SU-DHL-6 (cell line): ENCODE results near the gene LAMB4.

Experiments
- EZH2phosphoT487 ChIP-seq: fragments of 200-600 bp; sonication (generic), shearing (Covaris generic); conservative IDR thresholded peaks from 2 replicates; pipeline ENCODE4 v1.6.1; 2018; ENCODE audit warnings: mild to moderate bottlenecking, antibody characterized with exemption, low read length, moderate library complexity, mixed read lengths
- TF ChIP-seq, protein P1 (sequence below): fragments of 200-600 bp; sonication (generic); IDR thresholded peaks from one replicate; pipeline ENCODE4 v1.5.1; 2017; ENCODE audit warnings: antibody characterized with exemption, mild to moderate bottlenecking, low read length, moderate library complexity; ENCODE audit not compliant: insufficient read depth, poor library complexity, severe bottlenecking

DNA sequence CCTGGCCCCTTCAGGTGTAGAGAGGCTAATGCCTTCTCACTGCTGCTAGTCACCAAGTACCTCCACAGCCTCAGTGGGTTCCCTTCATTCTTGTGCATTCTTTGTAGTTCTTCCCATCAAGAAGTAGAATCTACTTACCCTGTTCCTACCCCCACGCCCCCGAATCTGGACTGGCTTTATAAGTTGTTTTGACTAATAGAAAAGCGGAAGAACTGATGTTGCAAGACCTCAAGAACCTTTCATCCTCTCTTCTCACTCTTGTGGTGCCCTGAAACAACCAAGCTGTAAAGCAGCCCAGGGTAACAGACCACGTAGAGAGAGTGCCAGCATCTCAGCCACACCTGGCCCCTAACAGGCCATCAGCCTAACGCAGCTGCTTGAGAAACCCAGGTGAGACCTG, 104.0 kb downstream of the LAMB4 start:
- TF ChIP-seq, protein P1, sequence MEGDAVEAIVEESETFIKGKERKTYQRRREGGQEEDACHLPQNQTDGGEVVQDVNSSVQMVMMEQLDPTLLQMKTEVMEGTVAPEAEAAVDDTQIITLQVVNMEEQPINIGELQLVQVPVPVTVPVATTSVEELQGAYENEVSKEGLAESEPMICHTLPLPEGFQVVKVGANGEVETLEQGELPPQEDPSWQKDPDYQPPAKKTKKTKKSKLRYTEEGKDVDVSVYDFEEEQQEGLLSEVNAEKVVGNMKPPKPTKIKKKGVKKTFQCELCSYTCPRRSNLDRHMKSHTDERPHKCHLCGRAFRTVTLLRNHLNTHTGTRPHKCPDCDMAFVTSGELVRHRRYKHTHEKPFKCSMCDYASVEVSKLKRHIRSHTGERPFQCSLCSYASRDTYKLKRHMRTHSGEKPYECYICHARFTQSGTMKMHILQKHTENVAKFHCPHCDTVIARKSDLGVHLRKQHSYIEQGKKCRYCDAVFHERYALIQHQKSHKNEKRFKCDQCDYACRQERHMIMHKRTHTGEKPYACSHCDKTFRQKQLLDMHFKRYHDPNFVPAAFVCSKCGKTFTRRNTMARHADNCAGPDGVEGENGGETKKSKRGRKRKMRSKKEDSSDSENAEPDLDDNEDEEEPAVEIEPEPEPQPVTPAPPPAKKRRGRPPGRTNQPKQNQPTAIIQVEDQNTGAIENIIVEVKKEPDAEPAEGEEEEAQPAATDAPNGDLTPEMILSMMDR, result no peak
- TF ChIP-seq EZH2phosphoT487, result no peak
